NCI-H446 treated with DMSO at 0.1 percent for 48 hours (cell line): ENCODE data around the gene CFAP100.
A peak's percentile ranks its signal among the peaks of the same experiment; 100 is the strongest.

Experiments used
- DNase-seq: peaks from one replicate; lab custom pipeline; 2025; lab: John Stamatoyannopoulos, UW

Gene CFAP100

GRCh38 chr3:126357295-126358037 lies 37.2 kb upstream of the CFAP100 start, which contains the start of gene KLF15:
TSS of gene KLF15 (minus strand) at chr3:126357408. CDS start at chr3:126352922, 4,486 bp downstream.
- DNase-seq = peak; percentile 26

- DNase-seq = no peak
These were observed 36.5 kb upstream of the CFAP100 start for GRCh38 chr3:126358038-126358815.

- no peak for DNase-seq
These were observed 35.9 kb upstream of the CFAP100 start for GRCh38 chr3:126358816-126359181.

- DNase-seq = no peak
These were observed 34.5 kb upstream of the CFAP100 start for GRCh38 chr3:126360046-126360713.

GRCh38 chr3:126360714-126361060 lies 34.0 kb upstream of the CFAP100 start:
- DNase-seq = no peak

- DNase-seq = no peak
These were observed 33.5 kb upstream of the CFAP100 start for GRCh38 chr3:126361211-126361610.

GRCh38 chr3:126364130-126364695 lies 30.5 kb upstream of the CFAP100 start:
- no peak for DNase-seq

- DNase-seq = no peak
These were observed 29.9 kb upstream of the CFAP100 start for GRCh38 chr3:126364731-126365301.

GRCh38 chr3:126365351-126366277 lies 29.1 kb upstream of the CFAP100 start:
- DNase-seq = no peak

GRCh38 chr3:126367316-126367805 lies 27.3 kb upstream of the CFAP100 start:
- DNase-seq = no peak

GRCh38 chr3:126369490-126369889 lies 25.2 kb upstream of the CFAP100 start:
- DNase-seq = no peak

GRCh38 chr3:126370055-126370454 lies 24.7 kb upstream of the CFAP100 start:
- DNase-seq = no peak

GRCh38 chr3:126370606-126371005 lies 24.1 kb upstream of the CFAP100 start:
- DNase-seq = no peak

GRCh38 chr3:126371096-126371705 lies 23.5 kb upstream of the CFAP100 start:
- DNase-seq = no peak

GRCh38 chr3:126372413-126373145 lies 22.1 kb upstream of the CFAP100 start:
- no peak for DNase-seq

- no peak for DNase-seq
These were observed 21.5 kb upstream of the CFAP100 start for GRCh38 chr3:126373146-126373613.

- DNase-seq = no peak
These were observed 20.8 kb upstream of the CFAP100 start for GRCh38 chr3:126373682-126374601.

GRCh38 chr3:126375835-126376331 lies 18.8 kb upstream of the CFAP100 start:
- no peak for DNase-seq
